GM12878 (cell line): ENCODE results near the gene PAPOLG. TPM values are rescaled to one million over a fixed set of nuclear protein-coding genes. Genes with fewer than 3 reads are reported as not detected.

Experiments
- DPF2 ChIP-seq: fragments of 450-650 bp; IDR thresholded peaks from 2 replicates; pipeline ENCODE4 v1.6.1; 2017; ENCODE audit warnings: mild to moderate bottlenecking
- IKZF2 ChIP-seq, 2 experiments: fragments of 450-650 bp; IDR thresholded peaks; 2 replicates each; pipeline ENCODE4 v1.6.1; 2017; ENCODE audit warnings: mild to moderate bottlenecking in 2 of 2, moderate library complexity in 2 of 2
- MTA2 ChIP-seq: fragments of 450-650 bp; IDR thresholded peaks from 2 replicates; pipeline ENCODE4 v1.6.1; 2016; ENCODE audit warnings: low read depth, mild to moderate bottlenecking, moderate library complexity
- MTA3 ChIP-seq: IDR thresholded peaks from 2 replicates; pipeline ENCODE4 v1.6.1; 2012; ENCODE audit warnings: low read length, inconsistent platforms, borderline replicate concordance
- MXI1 ChIP-seq: fragments of 150-350 bp; IDR thresholded peaks from 2 replicates; pipeline ENCODE4 v1.6.1; 2011; ENCODE audit warnings: low read depth, mild to moderate bottlenecking, inconsistent platforms, low read length, improper control_type of control experiment
- SREBF1 ChIP-seq: IDR thresholded peaks from 2 replicates; pipeline ENCODE4 v1.6.1; 2012; ENCODE audit warnings: mild to moderate bottlenecking, low read length
- ZNF24 ChIP-seq: fragments of 450-650 bp; IDR thresholded peaks from 2 replicates; pipeline ENCODE4 v1.6.1; 2017; ENCODE audit warnings: antibody characterized with exemption, mild to moderate bottlenecking
- polyA plus RNA-seq, 11 experiments: library from polyadenylated mRNA; depleted of rRNA in 4 of 11; unstranded in 6 of 11; stranded (reverse) in 5 of 11; fragments of >200 nt; fragmentation: Nextera tagmentation in 4 of 11; fragmentation: Illumina TruSeq in 1 of 11; extraction: Ambion mirVana in 4 of 11; extraction: Trizol in 1 of 11; gene quantifications; 1 replicate in 1 of 11; 2 replicates in 10 of 11; pipeline versions ENCODE4 v1.2.1 to v1.2.3, GENCODE V29; 2011 to 2016; ENCODE audit warnings: inconsistent platforms in 2 of 11, missing spikeins in 2 of 11, low read depth in 1 of 11
- total RNA-seq, 4 experiments: library from RNA; depleted of rRNA in 3 of 4; stranded (reverse); fragments of >200 nt in 3 of 4; fragmentation: Illumina TruSeq in 1 of 4; extraction: Trizol in 1 of 4; gene quantifications; 2 replicates each; pipeline versions ENCODE4 v1.2.1 to v1.2.3, GENCODE V29; 2013 to 2021
- TF ChIP-seq, protein P1 (sequence below): fragments of 450-650 bp; IDR thresholded peaks from 2 replicates; pipeline ENCODE4 v1.6.1; 2017; ENCODE audit warnings: antibody characterized with exemption, mild to moderate bottlenecking, moderate library complexity
- TF ChIP-seq, protein P2 (sequence below): fragments of 450-650 bp; formaldehyde crosslinking; IDR thresholded peaks from 2 replicates; pipeline ENCODE4 v1.4.0; 2020; ENCODE audit warnings: mild to moderate bottlenecking, moderate library complexity
- TF ChIP-seq, protein P3 (sequence below): fragments of 450-650 bp; formaldehyde crosslinking; IDR thresholded peaks from 2 replicates; pipeline ENCODE4 v1.4.0; 2022; ENCODE audit warnings: mild to moderate bottlenecking, moderate library complexity
- TF ChIP-seq, protein P4 (sequence below): fragments of 450-650 bp; IDR thresholded peaks from 2 replicates; pipeline ENCODE4 v1.6.1; 2018; ENCODE audit warnings: mild to moderate bottlenecking, low read depth, moderate library complexity; ENCODE audit not compliant: partially characterized antibody
- TF ChIP-seq, protein P5 (sequence below): IDR thresholded peaks from 2 replicates; pipeline ENCODE4 v1.6.1; 2011; ENCODE audit warnings: borderline replicate concordance, low read depth, mild to moderate bottlenecking, moderate library complexity, low read length; ENCODE audit not compliant: insufficient read depth, poor library complexity, severe bottlenecking

PAPOLG gene
- total and polyA plus RNA-seq, 10 of the 15 experiments (the other 5 are each of a cell fraction or from before 2014, with no cell fraction given): 4.2 to 15.8 (median 10.7) TPM

DNA sequence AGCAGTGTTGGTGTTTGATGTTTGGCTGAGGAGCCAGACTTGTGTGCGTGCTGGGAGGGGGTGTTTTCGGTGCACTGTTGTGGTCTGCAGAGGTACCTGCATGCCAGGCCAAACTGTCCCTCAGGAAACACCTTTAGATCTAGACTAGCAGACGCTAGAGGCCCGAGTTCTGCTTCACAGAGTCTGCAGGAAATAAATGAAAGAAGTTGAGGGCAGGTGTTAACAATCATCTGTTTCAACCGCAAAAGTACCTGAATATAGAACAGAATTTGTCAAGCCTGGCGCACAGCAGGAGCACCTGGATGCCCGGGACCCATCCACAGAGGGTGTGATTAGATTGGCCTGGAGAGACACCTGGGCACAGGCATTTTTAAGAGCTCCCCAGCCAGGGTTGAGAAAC is 84.8 kb downstream of the PAPOLG start (continued):
- TF ChIP-seq, protein P1, sequence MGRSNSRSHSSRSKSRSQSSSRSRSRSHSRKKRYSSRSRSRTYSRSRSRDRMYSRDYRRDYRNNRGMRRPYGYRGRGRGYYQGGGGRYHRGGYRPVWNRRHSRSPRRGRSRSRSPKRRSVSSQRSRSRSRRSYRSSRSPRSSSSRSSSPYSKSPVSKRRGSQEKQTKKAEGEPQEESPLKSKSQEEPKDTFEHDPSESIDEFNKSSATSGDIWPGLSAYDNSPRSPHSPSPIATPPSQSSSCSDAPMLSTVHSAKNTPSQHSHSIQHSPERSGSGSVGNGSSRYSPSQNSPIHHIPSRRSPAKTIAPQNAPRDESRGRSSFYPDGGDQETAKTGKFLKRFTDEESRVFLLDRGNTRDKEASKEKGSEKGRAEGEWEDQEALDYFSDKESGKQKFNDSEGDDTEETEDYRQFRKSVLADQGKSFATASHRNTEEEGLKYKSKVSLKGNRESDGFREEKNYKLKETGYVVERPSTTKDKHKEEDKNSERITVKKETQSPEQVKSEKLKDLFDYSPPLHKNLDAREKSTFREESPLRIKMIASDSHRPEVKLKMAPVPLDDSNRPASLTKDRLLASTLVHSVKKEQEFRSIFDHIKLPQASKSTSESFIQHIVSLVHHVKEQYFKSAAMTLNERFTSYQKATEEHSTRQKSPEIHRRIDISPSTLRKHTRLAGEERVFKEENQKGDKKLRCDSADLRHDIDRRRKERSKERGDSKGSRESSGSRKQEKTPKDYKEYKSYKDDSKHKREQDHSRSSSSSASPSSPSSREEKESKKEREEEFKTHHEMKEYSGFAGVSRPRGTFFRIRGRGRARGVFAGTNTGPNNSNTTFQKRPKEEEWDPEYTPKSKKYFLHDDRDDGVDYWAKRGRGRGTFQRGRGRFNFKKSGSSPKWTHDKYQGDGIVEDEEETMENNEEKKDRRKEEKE: no peak
- TF ChIP-seq ZNF24 (no peak), IKZF2 (IDR thresholded peaks at IDR 0.05) (peak; percentile 85 to 91), DPF2 (peak; percentile 59; the same call in 1 of the 2 replicates), MXI1 (no peak), MTA2 (peak; percentile 71), SREBF1 (no peak), MTA3 (peak; percentile 97)
- TF ChIP-seq, protein P2, sequence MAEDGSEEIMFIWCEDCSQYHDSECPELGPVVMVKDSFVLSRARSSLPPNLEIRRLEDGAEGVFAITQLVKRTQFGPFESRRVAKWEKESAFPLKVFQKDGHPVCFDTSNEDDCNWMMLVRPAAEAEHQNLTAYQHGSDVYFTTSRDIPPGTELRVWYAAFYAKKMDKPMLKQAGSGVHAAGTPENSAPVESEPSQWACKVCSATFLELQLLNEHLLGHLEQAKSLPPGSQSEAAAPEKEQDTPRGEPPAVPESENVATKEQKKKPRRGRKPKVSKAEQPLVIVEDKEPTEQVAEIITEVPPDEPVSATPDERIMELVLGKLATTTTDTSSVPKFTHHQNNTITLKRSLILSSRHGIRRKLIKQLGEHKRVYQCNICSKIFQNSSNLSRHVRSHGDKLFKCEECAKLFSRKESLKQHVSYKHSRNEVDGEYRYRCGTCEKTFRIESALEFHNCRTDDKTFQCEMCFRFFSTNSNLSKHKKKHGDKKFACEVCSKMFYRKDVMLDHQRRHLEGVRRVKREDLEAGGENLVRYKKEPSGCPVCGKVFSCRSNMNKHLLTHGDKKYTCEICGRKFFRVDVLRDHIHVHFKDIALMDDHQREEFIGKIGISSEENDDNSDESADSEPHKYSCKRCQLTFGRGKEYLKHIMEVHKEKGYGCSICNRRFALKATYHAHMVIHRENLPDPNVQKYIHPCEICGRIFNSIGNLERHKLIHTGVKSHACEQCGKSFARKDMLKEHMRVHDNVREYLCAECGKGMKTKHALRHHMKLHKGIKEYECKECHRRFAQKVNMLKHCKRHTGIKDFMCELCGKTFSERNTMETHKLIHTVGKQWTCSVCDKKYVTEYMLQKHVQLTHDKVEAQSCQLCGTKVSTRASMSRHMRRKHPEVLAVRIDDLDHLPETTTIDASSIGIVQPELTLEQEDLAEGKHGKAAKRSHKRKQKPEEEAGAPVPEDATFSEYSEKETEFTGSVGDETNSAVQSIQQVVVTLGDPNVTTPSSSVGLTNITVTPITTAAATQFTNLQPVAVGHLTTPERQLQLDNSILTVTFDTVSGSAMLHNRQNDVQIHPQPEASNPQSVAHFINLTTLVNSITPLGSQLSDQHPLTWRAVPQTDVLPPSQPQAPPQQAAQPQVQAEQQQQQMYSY (CRISPR knock-in tag): no peak
- TF ChIP-seq, protein P3, sequence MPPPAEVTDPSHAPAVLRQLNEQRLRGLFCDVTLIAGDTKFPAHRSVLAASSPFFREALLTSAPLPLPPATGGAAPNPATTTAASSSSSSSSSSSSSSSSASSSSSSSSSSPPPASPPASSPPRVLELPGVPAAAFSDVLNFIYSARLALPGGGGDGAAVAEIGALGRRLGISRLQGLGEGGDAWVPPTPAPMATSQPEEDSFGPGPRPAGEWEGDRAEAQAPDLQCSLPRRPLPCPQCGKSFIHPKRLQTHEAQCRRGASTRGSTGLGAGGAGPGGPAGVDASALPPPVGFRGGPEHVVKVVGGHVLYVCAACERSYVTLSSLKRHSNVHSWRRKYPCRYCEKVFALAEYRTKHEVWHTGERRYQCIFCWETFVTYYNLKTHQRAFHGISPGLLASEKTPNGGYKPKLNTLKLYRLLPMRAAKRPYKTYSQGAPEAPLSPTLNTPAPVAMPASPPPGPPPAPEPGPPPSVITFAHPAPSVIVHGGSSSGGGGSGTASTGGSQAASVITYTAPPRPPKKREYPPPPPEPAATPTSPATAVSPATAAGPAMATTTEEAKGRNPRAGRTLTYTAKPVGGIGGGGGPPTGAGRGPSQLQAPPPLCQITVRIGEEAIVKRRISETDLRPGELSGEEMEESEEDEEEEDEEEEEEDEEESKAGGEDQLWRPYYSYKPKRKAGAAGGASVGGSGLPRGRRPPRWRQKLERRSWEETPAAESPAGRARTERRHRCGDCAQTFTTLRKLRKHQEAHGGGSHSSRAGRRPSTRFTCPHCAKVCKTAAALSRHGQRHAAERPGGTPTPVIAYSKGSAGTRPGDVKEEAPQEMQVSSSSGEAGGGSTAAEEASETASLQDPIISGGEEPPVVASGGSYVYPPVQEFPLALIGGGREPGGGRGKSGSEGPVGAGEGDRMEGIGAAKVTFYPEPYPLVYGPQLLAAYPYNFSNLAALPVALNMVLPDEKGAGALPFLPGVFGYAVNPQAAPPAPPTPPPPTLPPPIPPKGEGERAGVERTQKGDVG (CRISPR knock-in tag): no peak
- TF ChIP-seq, protein P4, sequence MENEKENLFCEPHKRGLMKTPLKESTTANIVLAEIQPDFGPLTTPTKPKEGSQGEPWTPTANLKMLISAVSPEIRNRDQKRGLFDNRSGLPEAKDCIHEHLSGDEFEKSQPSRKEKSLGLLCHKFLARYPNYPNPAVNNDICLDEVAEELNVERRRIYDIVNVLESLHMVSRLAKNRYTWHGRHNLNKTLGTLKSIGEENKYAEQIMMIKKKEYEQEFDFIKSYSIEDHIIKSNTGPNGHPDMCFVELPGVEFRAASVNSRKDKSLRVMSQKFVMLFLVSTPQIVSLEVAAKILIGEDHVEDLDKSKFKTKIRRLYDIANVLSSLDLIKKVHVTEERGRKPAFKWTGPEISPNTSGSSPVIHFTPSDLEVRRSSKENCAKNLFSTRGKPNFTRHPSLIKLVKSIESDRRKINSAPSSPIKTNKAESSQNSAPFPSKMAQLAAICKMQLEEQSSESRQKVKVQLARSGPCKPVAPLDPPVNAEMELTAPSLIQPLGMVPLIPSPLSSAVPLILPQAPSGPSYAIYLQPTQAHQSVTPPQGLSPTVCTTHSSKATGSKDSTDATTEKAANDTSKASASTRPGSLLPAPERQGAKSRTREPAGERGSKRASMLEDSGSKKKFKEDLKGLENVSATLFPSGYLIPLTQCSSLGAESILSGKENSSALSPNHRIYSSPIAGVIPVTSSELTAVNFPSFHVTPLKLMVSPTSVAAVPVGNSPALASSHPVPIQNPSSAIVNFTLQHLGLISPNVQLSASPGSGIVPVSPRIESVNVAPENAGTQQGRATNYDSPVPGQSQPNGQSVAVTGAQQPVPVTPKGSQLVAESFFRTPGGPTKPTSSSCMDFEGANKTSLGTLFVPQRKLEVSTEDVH: no peak
- TF ChIP-seq, protein P5, sequence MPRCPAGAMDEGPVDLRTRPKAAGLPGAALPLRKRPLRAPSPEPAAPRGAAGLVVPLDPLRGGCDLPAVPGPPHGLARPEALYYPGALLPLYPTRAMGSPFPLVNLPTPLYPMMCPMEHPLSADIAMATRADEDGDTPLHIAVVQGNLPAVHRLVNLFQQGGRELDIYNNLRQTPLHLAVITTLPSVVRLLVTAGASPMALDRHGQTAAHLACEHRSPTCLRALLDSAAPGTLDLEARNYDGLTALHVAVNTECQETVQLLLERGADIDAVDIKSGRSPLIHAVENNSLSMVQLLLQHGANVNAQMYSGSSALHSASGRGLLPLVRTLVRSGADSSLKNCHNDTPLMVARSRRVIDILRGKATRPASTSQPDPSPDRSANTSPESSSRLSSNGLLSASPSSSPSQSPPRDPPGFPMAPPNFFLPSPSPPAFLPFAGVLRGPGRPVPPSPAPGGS: peak; percentile 86
